IPS-15b (cell line): Measurements from ENCODE around the gene ST6GALNAC3.

Experiments used
- H3K27me3 ChIP-seq: one replicate; pipeline ENCODE4 v1.6.1; 2013; ENCODE audit warnings: low read length; ENCODE audit not compliant: control insufficient read depth, insufficient read depth
- H3K36me3 ChIP-seq: one replicate; pipeline ENCODE4 v1.6.1; 2013; ENCODE audit warnings: low read length; ENCODE audit not compliant: control insufficient read depth, insufficient read depth
- H3K4me1 ChIP-seq: one replicate; pipeline ENCODE4 v1.6.1; 2013; ENCODE audit warnings: mild to moderate bottlenecking, low read length; ENCODE audit not compliant: control insufficient read depth, insufficient read depth
- H3K4me3 ChIP-seq: one replicate; pipeline ENCODE4 v1.5.1; 2013; ENCODE audit warnings: low read depth, low read length
- H3K9ac ChIP-seq: one replicate; pipeline ENCODE4 v1.6.1; 2013; ENCODE audit warnings: low read depth, mild to moderate bottlenecking, low read length
- H3K9me3 ChIP-seq: one replicate; pipeline ENCODE4 v1.6.1; 2013; ENCODE audit warnings: mild to moderate bottlenecking, low read length; ENCODE audit not compliant: control insufficient read depth, insufficient read depth

The ST6GALNAC3 gene

GRCh38 chr1:76177615-76178014, 103.1 kb downstream of the ST6GALNAC3 start:
- H3K9ac ChIP-seq = no peak overlapping the region
- no peaks in the 10 kb centered on the region for H3K36me3 ChIP-seq
- no peaks in the 10 kb centered on the region for H3K27me3 ChIP-seq
- no peaks in the 10 kb centered on the region for H3K9me3 ChIP-seq
- H3K4me1 ChIP-seq = no peaks in the 10 kb centered on the region
- H3K4me3 ChIP-seq = no peak overlapping the region

GRCh38 chr1:76179219-76179698, 104.7 kb downstream of the ST6GALNAC3 start:
- H3K9me3 ChIP-seq = no peaks in the 10 kb centered on the region
- H3K36me3 ChIP-seq = no peaks in the 10 kb centered on the region
- H3K9ac ChIP-seq = no peak overlapping the region
- no peaks in the 10 kb centered on the region for H3K4me1 ChIP-seq
- H3K4me3 ChIP-seq = no peak overlapping the region
- no peaks in the 10 kb centered on the region for H3K27me3 ChIP-seq

- H3K4me1 ChIP-seq = no peaks in the 10 kb centered on the region
- no peaks in the 10 kb centered on the region for H3K27me3 ChIP-seq
These were observed 110.7 kb downstream of the ST6GALNAC3 start for GRCh38 chr1:76185207-76185606.

GRCh38 chr1:76186554-76187170, 112.1 kb downstream of the ST6GALNAC3 start:
- no peak overlapping the region for H3K9ac ChIP-seq

More at GRCh38 chr1:76185207-76185606, 110.7 kb downstream of the ST6GALNAC3 start:
- Histone ChIP-seq H3K36me3 (no peaks in the 10 kb centered on the region), H3K9ac (no peak overlapping the region), H3K9me3 (no peaks in the 10 kb centered on the region), H3K4me3 (no peak overlapping the region)

GRCh38 chr1:76187436-76187835, 112.9 kb downstream of the ST6GALNAC3 start:
- Histone ChIP-seq H3K9me3 (no peaks in the 10 kb centered on the region), H3K36me3 (no peaks in the 10 kb centered on the region), H3K9ac (no peak overlapping the region), H3K27me3 (no peaks in the 10 kb centered on the region), H3K4me3 (no peak overlapping the region), H3K4me1 (no peaks in the 10 kb centered on the region)

More at GRCh38 chr1:76186554-76187170, 112.1 kb downstream of the ST6GALNAC3 start:
- Histone ChIP-seq H3K4me3 (no peak overlapping the region), H3K27me3 (no peaks in the 10 kb centered on the region), H3K36me3 (no peaks in the 10 kb centered on the region), H3K4me1 (no peaks in the 10 kb centered on the region), H3K9me3 (no peaks in the 10 kb centered on the region)

- H3K4me1 ChIP-seq = no peaks in the 10 kb centered on the region
- no peaks in the 10 kb centered on the region for H3K36me3 ChIP-seq
- H3K4me3 ChIP-seq = no peak overlapping the region
- no peaks in the 10 kb centered on the region for H3K27me3 ChIP-seq
- no peaks in the 10 kb centered on the region for H3K9me3 ChIP-seq
- H3K9ac ChIP-seq = no peak overlapping the region
These were observed 114.8 kb downstream of the ST6GALNAC3 start for GRCh38 chr1:76189310-76189709.

- Histone ChIP-seq H3K4me3 (no peak overlapping the region), H3K36me3 (no peaks in the 10 kb centered on the region), H3K4me1 (no peaks in the 10 kb centered on the region), H3K9me3 (no peaks in the 10 kb centered on the region), H3K9ac (no peak overlapping the region), H3K27me3 (no peaks in the 10 kb centered on the region)
These were observed 116.3 kb downstream of the ST6GALNAC3 start for GRCh38 chr1:76190749-76191424.

- Histone ChIP-seq H3K9me3 (no peaks in the 10 kb centered on the region), H3K27me3 (no peaks in the 10 kb centered on the region), H3K4me1 (no peaks in the 10 kb centered on the region), H3K4me3 (no peak overlapping the region), H3K9ac (no peak overlapping the region), H3K36me3 (no peaks in the 10 kb centered on the region)
These were observed 117.0 kb downstream of the ST6GALNAC3 start for GRCh38 chr1:76191561-76191960.

- Histone ChIP-seq H3K27me3 (no peaks in the 10 kb centered on the region), H3K36me3 (no peaks in the 10 kb centered on the region), H3K4me3 (no peak overlapping the region), H3K9me3 (no peaks in the 10 kb centered on the region), H3K4me1 (no peaks in the 10 kb centered on the region), H3K9ac (no peak overlapping the region)
These were observed 123.9 kb downstream of the ST6GALNAC3 start for GRCh38 chr1:76198452-76198851.

GRCh38 chr1:76202670-76203069, 128.1 kb downstream of the ST6GALNAC3 start:
- H3K4me3 ChIP-seq = no peak overlapping the region
- no peaks in the 10 kb centered on the region for H3K9me3 ChIP-seq
- no peaks in the 10 kb centered on the region for H3K36me3 ChIP-seq
- H3K4me1 ChIP-seq = no peaks in the 10 kb centered on the region
- H3K9ac ChIP-seq = no peak overlapping the region
- no peaks in the 10 kb centered on the region for H3K27me3 ChIP-seq

GRCh38 chr1:76203127-76203526, 128.6 kb downstream of the ST6GALNAC3 start:
- H3K4me1 ChIP-seq = no peaks in the 10 kb centered on the region
- no peaks in the 10 kb centered on the region for H3K9me3 ChIP-seq
- no peak overlapping the region for H3K9ac ChIP-seq
- no peak overlapping the region for H3K4me3 ChIP-seq
- H3K27me3 ChIP-seq = no peaks in the 10 kb centered on the region
- no peaks in the 10 kb centered on the region for H3K36me3 ChIP-seq

- Histone ChIP-seq H3K4me3 (no peak overlapping the region), H3K4me1 (no peaks in the 10 kb centered on the region), H3K9ac (no peak overlapping the region), H3K36me3 (no peaks in the 10 kb centered on the region), H3K27me3 (no peaks in the 10 kb centered on the region), H3K9me3 (no peaks in the 10 kb centered on the region)
These were observed 134.7 kb downstream of the ST6GALNAC3 start for GRCh38 chr1:76209238-76209637.
